Type B pancreatic cell (in vitro differentiated cells): ENCODE measurements around the gene ZBTB20. TPM values are rescaled to one million over a fixed set of nuclear protein-coding genes. Genes with fewer than 3 reads are reported as not detected.

Experiments
- DNase-seq: peaks from one replicate; pipeline ENCODE4 v3.0.0; 2021; ENCODE audit warnings: mixed read lengths; ENCODE audit not compliant: unreplicated experiment; ENCODE audit errors: extremely low spot score
- H3K27ac Mint-ChIP-seq: 2 replicates; pipeline ENCODE4 v1.8.0; 2021; ENCODE audit warnings: mild to moderate bottlenecking, mixed read lengths
- H3K27me3 Mint-ChIP-seq: 2 replicates; pipeline ENCODE4 v1.8.0; 2021; ENCODE audit warnings: mixed read lengths
- H3K36me3 Mint-ChIP-seq: 2 replicates; pipeline ENCODE4 v1.8.0; 2021; ENCODE audit warnings: mixed read lengths
- H3K4me1 Mint-ChIP-seq: one replicate; pipeline ENCODE4 v1.8.0; 2021; ENCODE audit warnings: mixed read lengths; ENCODE audit not compliant: unreplicated experiment
- H3K4me3 Mint-ChIP-seq: 2 replicates; pipeline ENCODE4 v1.8.0; 2021; ENCODE audit warnings: mild to moderate bottlenecking, mixed read lengths
- H3K9me3 Mint-ChIP-seq: 2 replicates; pipeline ENCODE4 v1.8.0; 2021; ENCODE audit warnings: mixed read lengths
- CTCF ChIP-seq: fragments of 200-600 bp; sonication (generic); conservative IDR thresholded peaks from 2 replicates; pipeline ENCODE4 v1.5.0; 2021; ENCODE audit warnings: antibody characterized with exemption, mild to moderate bottlenecking
- total RNA-seq: library from RNA; stranded (reverse); gene quantifications from 2 replicates; pipeline ENCODE4 v1.2.1, GENCODE V29; 2021; ENCODE audit warnings: low replicate concordance

The ZBTB20 gene
- total RNA-seq, 1 donor from 2014 or later: 14.4 TPM

GRCh38 chr3:114721864-114722263 lies 425.2 kb downstream of the ZBTB20 start:
- Mint-ChIP-seq H3K27ac (no peak overlapping the region), H3K4me3 (no peak overlapping the region), H3K27me3 (no peaks in the 10 kb centered on the region), H3K36me3 (no peaks in the 10 kb centered on the region), H3K9me3 (no peaks in the 10 kb centered on the region), H3K4me1 (no peaks in the 10 kb centered on the region)
- no peak for TF ChIP-seq CTCF
- no peak for DNase-seq

- DNase-seq: no peak
- Mint-ChIP-seq H3K4me3 (no peak overlapping the region), H3K27ac (no peak overlapping the region), H3K27me3 (no peaks in the 10 kb centered on the region), H3K9me3 (no peaks in the 10 kb centered on the region), H3K4me1 (peaks cover 5% of the 10 kb centered on the region), H3K36me3 (no peaks in the 10 kb centered on the region)
- TF ChIP-seq CTCF: no peak
These were observed 425.9 kb downstream of the ZBTB20 start for GRCh38 chr3:114721209-114721608.

- no peaks in the 10 kb centered on the region for H3K36me3 Mint-ChIP-seq
- H3K4me1 Mint-ChIP-seq: peaks cover 19% of the 10 kb centered on the region
- no peaks in the 10 kb centered on the region for H3K27me3 Mint-ChIP-seq
- no peak overlapping the region for H3K27ac Mint-ChIP-seq
- H3K4me3 Mint-ChIP-seq: no peak overlapping the region
- DNase-seq: no peak
- H3K9me3 Mint-ChIP-seq: no peaks in the 10 kb centered on the region
- no peak for TF ChIP-seq CTCF
These were observed 428.2 kb downstream of the ZBTB20 start for GRCh38 chr3:114718898-114719210.

GRCh38 chr3:114718071-114718897 lies 428.8 kb downstream of the ZBTB20 start:
- Mint-ChIP-seq H3K36me3 (no peaks in the 10 kb centered on the region), H3K4me3 (no peak overlapping the region), H3K4me1 (peaks cover 19% of the 10 kb centered on the region), H3K27me3 (no peaks in the 10 kb centered on the region), H3K9me3 (no peaks in the 10 kb centered on the region), H3K27ac (no peak overlapping the region)
- no peak for TF ChIP-seq CTCF
- DNase-seq: no peak

- Mint-ChIP-seq H3K27ac (no peak overlapping the region), H3K4me3 (no peak overlapping the region), H3K9me3 (no peaks in the 10 kb centered on the region), H3K4me1 (peaks cover 19% of the 10 kb centered on the region), H3K36me3 (no peaks in the 10 kb centered on the region), H3K27me3 (no peaks in the 10 kb centered on the region)
- no peak for DNase-seq
- no peak for TF ChIP-seq CTCF
These were observed 430.2 kb downstream of the ZBTB20 start for GRCh38 chr3:114716916-114717315.

GRCh38 chr3:114716126-114716525 lies 431.0 kb downstream of the ZBTB20 start:
- no peaks in the 10 kb centered on the region for H3K27me3 Mint-ChIP-seq
- H3K36me3 Mint-ChIP-seq: no peaks in the 10 kb centered on the region
- TF ChIP-seq CTCF: no peak
- no peaks in the 10 kb centered on the region for H3K9me3 Mint-ChIP-seq
- no peak for DNase-seq
- peaks cover 19% of the 10 kb centered on the region for H3K4me1 Mint-ChIP-seq
- no peak overlapping the region for H3K27ac Mint-ChIP-seq
- H3K4me3 Mint-ChIP-seq: no peak overlapping the region
